WTC11 (cell line): ENCODE measurements around the gene MDFIC2. TPM values are rescaled to one million over a fixed set of nuclear protein-coding genes. Genes with fewer than 3 reads are reported as not detected.

Experiments
- ATAC-seq: fragments of 200-7000 bp; cut with Tn5 transposase; 2 replicates; pipeline ENCODE4 v1.10.0; 2021; ENCODE audit warnings: mild to moderate bottlenecking, moderate library complexity
- CTCF ChIA-PET: fragments of 300-600 bp; sonication (Branson Sonifier 250); formaldehyde crosslinking; loops from one replicate; lab custom pipeline; 2021; ENCODE audit warnings: antibody characterized with exemption; lab: Charles Lee
- POLR2A ChIA-PET: fragments of 350-600 bp; sonication (Branson Sonifier 250); formaldehyde crosslinking; loops from one replicate; lab custom pipeline; 2021; ENCODE audit warnings: antibody characterized with exemption; lab: Charles Lee
- DNase-seq: peaks from one replicate; pipeline ENCODE4 v3.0.0; 2021; ENCODE audit warnings: low spot score
- H3K27ac Mint-ChIP-seq: 2 replicates; pipeline ENCODE4 v1.8.0; 2021; ENCODE audit warnings: mixed read lengths
- H3K27me3 Mint-ChIP-seq: 2 replicates; pipeline ENCODE4 v1.8.0; 2021; ENCODE audit warnings: low read depth, mild to moderate bottlenecking, moderate library complexity, mixed read lengths
- H3K36me3 Mint-ChIP-seq: 2 replicates; pipeline ENCODE4 v1.8.0; 2021; ENCODE audit warnings: mixed read lengths
- H3K4me1 Mint-ChIP-seq: 2 replicates; pipeline ENCODE4 v1.8.0; 2022; ENCODE audit warnings: mixed read lengths
- H3K4me3 Mint-ChIP-seq: 2 replicates; pipeline ENCODE4 v1.8.0; 2021; ENCODE audit warnings: mild to moderate bottlenecking, moderate library complexity, mixed read lengths
- H3K9me3 Mint-ChIP-seq: 2 replicates; pipeline ENCODE4 v1.8.0; 2021; ENCODE audit warnings: mixed read lengths
- EMX1 ChIP-seq: fragments of 250-450 bp; sonication (Bioruptor Pico); IDR thresholded peaks from 2 replicates; pipeline ENCODE4 v1.8.0; 2021; ENCODE audit warnings: mild to moderate bottlenecking
- IRF2 ChIP-seq: sonication (generic); formaldehyde crosslinking; IDR thresholded peaks from 2 replicates; pipeline ENCODE4 v1.8.0; 2022; ENCODE audit warnings: low read depth, missing genetic modification reagents, borderline replicate concordance
- KAT7 ChIP-seq: sonication (generic); formaldehyde crosslinking; IDR thresholded peaks from 2 replicates; pipeline ENCODE4 v1.8.1; 2023; ENCODE audit warnings: missing genetic modification reagents, mild to moderate bottlenecking, borderline replicate concordance
- NFYB ChIP-seq: sonication (generic); formaldehyde crosslinking; conservative IDR thresholded peaks from 2 replicates; pipeline ENCODE4 v1.8.0; 2022; ENCODE audit warnings: low read depth, missing genetic modification reagents
- TEAD4 ChIP-seq: sonication (generic); formaldehyde crosslinking; IDR thresholded peaks from 2 replicates; pipeline ENCODE4 v1.8.0; 2022; ENCODE audit warnings: mild to moderate bottlenecking, missing genetic modification reagents
- total RNA-seq: library from RNA; stranded (reverse); gene quantifications from 3 replicates; pipeline ENCODE4 v1.2.3, GENCODE V29; 2021
- TF ChIP-seq, protein P1 (sequence below): fragments of 250-450 bp; sonication (Bioruptor Pico); IDR thresholded peaks from 2 replicates; pipeline ENCODE4 v1.9.0; 2021; ENCODE audit warnings: mild to moderate bottlenecking
- TF ChIP-seq, protein P2 (sequence below): fragments of 250-450 bp; sonication (Bioruptor Pico); IDR thresholded peaks from 2 replicates; pipeline ENCODE4 v1.9.0; 2021; ENCODE audit warnings: moderate library complexity, mild to moderate bottlenecking, inconsistent platforms, borderline replicate concordance
- TF ChIP-seq, protein P3 (sequence below): fragments of 250-450 bp; sonication (Bioruptor Pico); IDR thresholded peaks from 2 replicates; pipeline ENCODE4 v1.9.0; 2021; ENCODE audit warnings: mild to moderate bottlenecking, borderline replicate concordance
- TF ChIP-seq, protein P4 (sequence below): sonication (generic); formaldehyde crosslinking; IDR thresholded peaks from 2 replicates; pipeline ENCODE4 v1.8.1; 2023; ENCODE audit warnings: mild to moderate bottlenecking, missing genetic modification reagents, borderline replicate concordance
- TF ChIP-seq, protein P5 (sequence below): sonication (generic); formaldehyde crosslinking; IDR thresholded peaks from 2 replicates; pipeline ENCODE4 v1.8.0; 2023; ENCODE audit warnings: mild to moderate bottlenecking, missing genetic modification reagents
- TF ChIP-seq, protein P6 (sequence below): fragments of 250-450 bp; sonication (Bioruptor Pico); IDR thresholded peaks from 2 replicates; pipeline ENCODE4 v2.1.2; 2022; ENCODE audit warnings: mild to moderate bottlenecking, moderate library complexity

MDFIC2 gene
- total RNA-seq, 1 experiment from 2014 or later, result not detected

DNA sequence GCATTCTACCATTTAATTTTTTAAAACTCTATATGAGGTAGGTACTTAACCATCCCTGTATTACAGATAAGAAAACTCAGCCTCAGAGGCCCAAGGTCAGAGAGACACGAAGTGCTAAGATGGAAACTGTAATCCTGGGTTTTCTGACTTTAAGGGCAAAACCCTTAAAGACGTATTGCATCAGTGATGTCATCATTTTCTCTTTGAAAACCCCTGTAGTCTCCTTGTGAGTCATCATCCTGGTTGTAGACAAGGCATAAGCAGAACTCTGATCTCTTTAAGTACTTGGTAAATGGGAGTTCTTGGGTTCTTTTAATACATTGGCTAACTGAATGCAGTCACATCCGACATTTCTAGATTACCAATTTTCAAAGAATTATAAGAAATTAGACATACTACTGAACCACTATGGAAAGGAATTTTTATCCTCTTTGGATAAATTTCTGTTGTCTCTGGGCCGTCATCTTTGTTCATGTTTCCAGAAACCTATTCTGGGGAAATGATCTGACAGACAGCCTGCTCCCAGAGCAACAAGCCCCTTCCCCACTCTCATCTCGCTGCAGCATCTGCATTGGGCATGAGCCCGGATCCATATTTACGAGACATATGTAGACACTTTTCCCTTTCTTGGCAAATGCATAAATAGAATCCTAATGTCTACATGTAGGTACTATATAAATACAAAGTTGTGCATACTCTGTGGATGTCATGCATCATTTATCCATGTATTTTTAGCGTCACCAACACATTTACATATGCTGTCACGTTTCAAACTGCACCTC, 48.7 kb upstream of the MDFIC2 start:
- DNase-seq, result no peak
- H3K36me3 Mint-ChIP-seq, result no peaks in the 10 kb centered on the region
- CTCF ChIA-PET, result interaction anchor here (1.6 kb wide), 1 partner anchor 271 kb away, joined by 5 read pairs; no protein-coding TSS in a partner anchor
- peaks cover 17% of the 10 kb centered on the region for H3K9me3 Mint-ChIP-seq
- ATAC-seq, result no peak
- no peaks in the 10 kb centered on the region for H3K27me3 Mint-ChIP-seq
- no peak overlapping the region for H3K4me3 Mint-ChIP-seq
- no peak overlapping the region for H3K27ac Mint-ChIP-seq
- H3K4me1 Mint-ChIP-seq, result peaks cover 5% of the 10 kb centered on the region; the same call in 1 of the 2 replicates
- POLR2A ChIA-PET, result no interaction called here
- TF ChIP-seq, protein P1, sequence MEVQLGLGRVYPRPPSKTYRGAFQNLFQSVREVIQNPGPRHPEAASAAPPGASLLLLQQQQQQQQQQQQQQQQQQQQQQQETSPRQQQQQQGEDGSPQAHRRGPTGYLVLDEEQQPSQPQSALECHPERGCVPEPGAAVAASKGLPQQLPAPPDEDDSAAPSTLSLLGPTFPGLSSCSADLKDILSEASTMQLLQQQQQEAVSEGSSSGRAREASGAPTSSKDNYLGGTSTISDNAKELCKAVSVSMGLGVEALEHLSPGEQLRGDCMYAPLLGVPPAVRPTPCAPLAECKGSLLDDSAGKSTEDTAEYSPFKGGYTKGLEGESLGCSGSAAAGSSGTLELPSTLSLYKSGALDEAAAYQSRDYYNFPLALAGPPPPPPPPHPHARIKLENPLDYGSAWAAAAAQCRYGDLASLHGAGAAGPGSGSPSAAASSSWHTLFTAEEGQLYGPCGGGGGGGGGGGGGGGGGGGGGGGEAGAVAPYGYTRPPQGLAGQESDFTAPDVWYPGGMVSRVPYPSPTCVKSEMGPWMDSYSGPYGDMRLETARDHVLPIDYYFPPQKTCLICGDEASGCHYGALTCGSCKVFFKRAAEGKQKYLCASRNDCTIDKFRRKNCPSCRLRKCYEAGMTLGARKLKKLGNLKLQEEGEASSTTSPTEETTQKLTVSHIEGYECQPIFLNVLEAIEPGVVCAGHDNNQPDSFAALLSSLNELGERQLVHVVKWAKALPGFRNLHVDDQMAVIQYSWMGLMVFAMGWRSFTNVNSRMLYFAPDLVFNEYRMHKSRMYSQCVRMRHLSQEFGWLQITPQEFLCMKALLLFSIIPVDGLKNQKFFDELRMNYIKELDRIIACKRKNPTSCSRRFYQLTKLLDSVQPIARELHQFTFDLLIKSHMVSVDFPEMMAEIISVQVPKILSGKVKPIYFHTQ (CRISPR knock-in tag), result no peak
- TF ChIP-seq, protein P2, sequence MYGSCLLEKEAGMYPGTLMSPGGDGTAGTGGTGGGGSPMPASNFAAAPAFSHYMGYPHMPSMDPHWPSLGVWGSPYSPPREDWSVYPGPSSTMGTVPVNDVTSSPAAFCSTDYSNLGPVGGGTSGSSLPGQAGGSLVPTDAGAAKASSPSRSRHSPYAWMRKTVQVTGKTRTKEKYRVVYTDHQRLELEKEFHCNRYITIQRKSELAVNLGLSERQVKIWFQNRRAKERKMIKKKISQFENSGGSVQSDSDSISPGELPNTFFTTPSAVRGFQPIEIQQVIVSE (CRISPR knock-in tag), result no peak
- TF ChIP-seq TEAD4 (CRISPR knock-in tag) (no peak), KAT7 (CRISPR knock-in tag) (no peak)
- TF ChIP-seq, protein P3, sequence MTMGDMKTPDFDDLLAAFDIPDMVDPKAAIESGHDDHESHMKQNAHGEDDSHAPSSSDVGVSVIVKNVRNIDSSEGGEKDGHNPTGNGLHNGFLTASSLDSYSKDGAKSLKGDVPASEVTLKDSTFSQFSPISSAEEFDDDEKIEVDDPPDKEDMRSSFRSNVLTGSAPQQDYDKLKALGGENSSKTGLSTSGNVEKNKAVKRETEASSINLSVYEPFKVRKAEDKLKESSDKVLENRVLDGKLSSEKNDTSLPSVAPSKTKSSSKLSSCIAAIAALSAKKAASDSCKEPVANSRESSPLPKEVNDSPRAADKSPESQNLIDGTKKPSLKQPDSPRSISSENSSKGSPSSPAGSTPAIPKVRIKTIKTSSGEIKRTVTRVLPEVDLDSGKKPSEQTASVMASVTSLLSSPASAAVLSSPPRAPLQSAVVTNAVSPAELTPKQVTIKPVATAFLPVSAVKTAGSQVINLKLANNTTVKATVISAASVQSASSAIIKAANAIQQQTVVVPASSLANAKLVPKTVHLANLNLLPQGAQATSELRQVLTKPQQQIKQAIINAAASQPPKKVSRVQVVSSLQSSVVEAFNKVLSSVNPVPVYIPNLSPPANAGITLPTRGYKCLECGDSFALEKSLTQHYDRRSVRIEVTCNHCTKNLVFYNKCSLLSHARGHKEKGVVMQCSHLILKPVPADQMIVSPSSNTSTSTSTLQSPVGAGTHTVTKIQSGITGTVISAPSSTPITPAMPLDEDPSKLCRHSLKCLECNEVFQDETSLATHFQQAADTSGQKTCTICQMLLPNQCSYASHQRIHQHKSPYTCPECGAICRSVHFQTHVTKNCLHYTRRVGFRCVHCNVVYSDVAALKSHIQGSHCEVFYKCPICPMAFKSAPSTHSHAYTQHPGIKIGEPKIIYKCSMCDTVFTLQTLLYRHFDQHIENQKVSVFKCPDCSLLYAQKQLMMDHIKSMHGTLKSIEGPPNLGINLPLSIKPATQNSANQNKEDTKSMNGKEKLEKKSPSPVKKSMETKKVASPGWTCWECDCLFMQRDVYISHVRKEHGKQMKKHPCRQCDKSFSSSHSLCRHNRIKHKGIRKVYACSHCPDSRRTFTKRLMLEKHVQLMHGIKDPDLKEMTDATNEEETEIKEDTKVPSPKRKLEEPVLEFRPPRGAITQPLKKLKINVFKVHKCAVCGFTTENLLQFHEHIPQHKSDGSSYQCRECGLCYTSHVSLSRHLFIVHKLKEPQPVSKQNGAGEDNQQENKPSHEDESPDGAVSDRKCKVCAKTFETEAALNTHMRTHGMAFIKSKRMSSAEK (CRISPR knock-in tag), result no peak
- TF ChIP-seq, protein P4, sequence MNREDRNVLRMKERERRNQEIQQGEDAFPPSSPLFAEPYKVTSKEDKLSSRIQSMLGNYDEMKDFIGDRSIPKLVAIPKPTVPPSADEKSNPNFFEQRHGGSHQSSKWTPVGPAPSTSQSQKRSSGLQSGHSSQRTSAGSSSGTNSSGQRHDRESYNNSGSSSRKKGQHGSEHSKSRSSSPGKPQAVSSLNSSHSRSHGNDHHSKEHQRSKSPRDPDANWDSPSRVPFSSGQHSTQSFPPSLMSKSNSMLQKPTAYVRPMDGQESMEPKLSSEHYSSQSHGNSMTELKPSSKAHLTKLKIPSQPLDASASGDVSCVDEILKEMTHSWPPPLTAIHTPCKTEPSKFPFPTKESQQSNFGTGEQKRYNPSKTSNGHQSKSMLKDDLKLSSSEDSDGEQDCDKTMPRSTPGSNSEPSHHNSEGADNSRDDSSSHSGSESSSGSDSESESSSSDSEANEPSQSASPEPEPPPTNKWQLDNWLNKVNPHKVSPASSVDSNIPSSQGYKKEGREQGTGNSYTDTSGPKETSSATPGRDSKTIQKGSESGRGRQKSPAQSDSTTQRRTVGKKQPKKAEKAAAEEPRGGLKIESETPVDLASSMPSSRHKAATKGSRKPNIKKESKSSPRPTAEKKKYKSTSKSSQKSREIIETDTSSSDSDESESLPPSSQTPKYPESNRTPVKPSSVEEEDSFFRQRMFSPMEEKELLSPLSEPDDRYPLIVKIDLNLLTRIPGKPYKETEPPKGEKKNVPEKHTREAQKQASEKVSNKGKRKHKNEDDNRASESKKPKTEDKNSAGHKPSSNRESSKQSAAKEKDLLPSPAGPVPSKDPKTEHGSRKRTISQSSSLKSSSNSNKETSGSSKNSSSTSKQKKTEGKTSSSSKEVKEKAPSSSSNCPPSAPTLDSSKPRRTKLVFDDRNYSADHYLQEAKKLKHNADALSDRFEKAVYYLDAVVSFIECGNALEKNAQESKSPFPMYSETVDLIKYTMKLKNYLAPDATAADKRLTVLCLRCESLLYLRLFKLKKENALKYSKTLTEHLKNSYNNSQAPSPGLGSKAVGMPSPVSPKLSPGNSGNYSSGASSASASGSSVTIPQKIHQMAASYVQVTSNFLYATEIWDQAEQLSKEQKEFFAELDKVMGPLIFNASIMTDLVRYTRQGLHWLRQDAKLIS (CRISPR knock-in tag), result no peak

DNA sequence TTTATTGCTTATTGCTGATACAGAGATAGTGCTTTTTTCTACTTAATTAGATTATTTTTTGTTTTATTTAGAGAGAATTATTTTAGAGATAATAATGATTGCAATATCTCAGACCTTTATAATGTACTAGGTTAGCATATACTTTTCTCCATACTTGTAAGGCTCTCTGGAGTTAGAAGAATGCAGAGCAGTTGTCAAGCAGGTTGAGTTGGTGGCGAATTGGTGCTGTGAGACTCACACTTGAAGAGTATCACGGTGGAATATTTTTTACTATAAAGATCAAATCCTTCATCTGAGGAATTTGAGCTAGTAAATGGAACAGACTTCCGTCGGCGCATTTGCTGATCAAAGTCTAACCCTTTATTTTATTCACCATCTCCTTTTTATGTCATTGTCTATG, 47.3 kb upstream of the MDFIC2 start:
- no peaks in the 10 kb centered on the region for H3K27me3 Mint-ChIP-seq
- peaks cover 15% of the 10 kb centered on the region for H3K9me3 Mint-ChIP-seq
- H3K27ac Mint-ChIP-seq, result no peak overlapping the region
- POLR2A ChIA-PET, result no interaction called here
- peaks cover 7% of the 10 kb centered on the region; the same call in 1 of the 2 replicates for H3K4me1 Mint-ChIP-seq
- H3K4me3 Mint-ChIP-seq, result no peak overlapping the region
- H3K36me3 Mint-ChIP-seq, result no peaks in the 10 kb centered on the region
- CTCF ChIA-PET, result interaction anchor here (1.6 to 1.8 kb wide), 2 partner anchors 51 to 269 kb away, joined by 5 to 8 read pairs; no protein-coding TSS in a partner anchor
- no peak for DNase-seq
- ATAC-seq, result no peak
- TF ChIP-seq, protein P2 (CRISPR knock-in tag), result no peak
- no peak for TF ChIP-seq EMX1 (CRISPR knock-in tag)
- TF ChIP-seq IRF2 (CRISPR knock-in tag), result no peak
- TF ChIP-seq NFYB, result no peak
- TF ChIP-seq, protein P5, sequence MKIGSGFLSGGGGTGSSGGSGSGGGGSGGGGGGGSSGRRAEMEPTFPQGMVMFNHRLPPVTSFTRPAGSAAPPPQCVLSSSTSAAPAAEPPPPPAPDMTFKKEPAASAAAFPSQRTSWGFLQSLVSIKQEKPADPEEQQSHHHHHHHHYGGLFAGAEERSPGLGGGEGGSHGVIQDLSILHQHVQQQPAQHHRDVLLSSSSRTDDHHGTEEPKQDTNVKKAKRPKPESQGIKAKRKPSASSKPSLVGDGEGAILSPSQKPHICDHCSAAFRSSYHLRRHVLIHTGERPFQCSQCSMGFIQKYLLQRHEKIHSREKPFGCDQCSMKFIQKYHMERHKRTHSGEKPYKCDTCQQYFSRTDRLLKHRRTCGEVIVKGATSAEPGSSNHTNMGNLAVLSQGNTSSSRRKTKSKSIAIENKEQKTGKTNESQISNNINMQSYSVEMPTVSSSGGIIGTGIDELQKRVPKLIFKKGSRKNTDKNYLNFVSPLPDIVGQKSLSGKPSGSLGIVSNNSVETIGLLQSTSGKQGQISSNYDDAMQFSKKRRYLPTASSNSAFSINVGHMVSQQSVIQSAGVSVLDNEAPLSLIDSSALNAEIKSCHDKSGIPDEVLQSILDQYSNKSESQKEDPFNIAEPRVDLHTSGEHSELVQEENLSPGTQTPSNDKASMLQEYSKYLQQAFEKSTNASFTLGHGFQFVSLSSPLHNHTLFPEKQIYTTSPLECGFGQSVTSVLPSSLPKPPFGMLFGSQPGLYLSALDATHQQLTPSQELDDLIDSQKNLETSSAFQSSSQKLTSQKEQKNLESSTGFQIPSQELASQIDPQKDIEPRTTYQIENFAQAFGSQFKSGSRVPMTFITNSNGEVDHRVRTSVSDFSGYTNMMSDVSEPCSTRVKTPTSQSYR (CRISPR knock-in tag), result no peak
- TF ChIP-seq, protein P6, sequence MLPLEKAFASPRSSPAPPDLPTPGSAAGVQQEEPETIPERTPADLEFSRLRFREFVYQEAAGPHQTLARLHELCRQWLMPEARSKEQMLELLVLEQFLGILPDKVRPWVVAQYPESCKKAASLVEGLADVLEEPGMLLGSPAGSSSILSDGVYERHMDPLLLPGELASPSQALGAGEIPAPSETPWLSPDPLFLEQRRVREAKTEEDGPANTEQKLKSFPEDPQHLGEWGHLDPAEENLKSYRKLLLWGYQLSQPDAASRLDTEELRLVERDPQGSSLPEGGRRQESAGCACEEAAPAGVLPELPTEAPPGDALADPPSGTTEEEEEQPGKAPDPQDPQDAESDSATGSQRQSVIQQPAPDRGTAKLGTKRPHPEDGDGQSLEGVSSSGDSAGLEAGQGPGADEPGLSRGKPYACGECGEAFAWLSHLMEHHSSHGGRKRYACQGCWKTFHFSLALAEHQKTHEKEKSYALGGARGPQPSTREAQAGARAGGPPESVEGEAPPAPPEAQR (CRISPR knock-in tag), result no peak
